Hepatocyte (in vitro differentiated cells): ENCODE data around the gene PDE4D.

ENCODE experiments used
- EZH2phosphoT487 ChIP-seq: fragments of 200-600 bp; sonication (generic); IDR thresholded peaks from one replicate; pipeline ENCODE4 v1.6.1; 2018; ENCODE audit warnings: antibody characterized with exemption, mild to moderate bottlenecking, low read depth, moderate library complexity; ENCODE audit not compliant: unreplicated experiment, severe bottlenecking
- TF ChIP-seq, protein P1 (sequence below): fragments of 200-600 bp; sonication (generic); IDR thresholded peaks from 2 replicates; pipeline ENCODE4 v1.5.1; 2016; ENCODE audit warnings: antibody characterized with exemption, mild to moderate bottlenecking; ENCODE audit not compliant: poor library complexity

GRCh38 chr5:59361454-59361853 is 532.1 kb downstream of the PDE4D start:
- TF ChIP-seq, protein P1, sequence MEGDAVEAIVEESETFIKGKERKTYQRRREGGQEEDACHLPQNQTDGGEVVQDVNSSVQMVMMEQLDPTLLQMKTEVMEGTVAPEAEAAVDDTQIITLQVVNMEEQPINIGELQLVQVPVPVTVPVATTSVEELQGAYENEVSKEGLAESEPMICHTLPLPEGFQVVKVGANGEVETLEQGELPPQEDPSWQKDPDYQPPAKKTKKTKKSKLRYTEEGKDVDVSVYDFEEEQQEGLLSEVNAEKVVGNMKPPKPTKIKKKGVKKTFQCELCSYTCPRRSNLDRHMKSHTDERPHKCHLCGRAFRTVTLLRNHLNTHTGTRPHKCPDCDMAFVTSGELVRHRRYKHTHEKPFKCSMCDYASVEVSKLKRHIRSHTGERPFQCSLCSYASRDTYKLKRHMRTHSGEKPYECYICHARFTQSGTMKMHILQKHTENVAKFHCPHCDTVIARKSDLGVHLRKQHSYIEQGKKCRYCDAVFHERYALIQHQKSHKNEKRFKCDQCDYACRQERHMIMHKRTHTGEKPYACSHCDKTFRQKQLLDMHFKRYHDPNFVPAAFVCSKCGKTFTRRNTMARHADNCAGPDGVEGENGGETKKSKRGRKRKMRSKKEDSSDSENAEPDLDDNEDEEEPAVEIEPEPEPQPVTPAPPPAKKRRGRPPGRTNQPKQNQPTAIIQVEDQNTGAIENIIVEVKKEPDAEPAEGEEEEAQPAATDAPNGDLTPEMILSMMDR = no peak
- no peak for TF ChIP-seq EZH2phosphoT487
